HG02678 (cell line): Measurements from ENCODE around the gene CCDC73.

ENCODE experiments used
- ATAC-seq: cut with Tn5 transposase; IDR thresholded peaks from one replicate; pipeline ENCODE4 v1.9.1; 2021; ENCODE audit warnings: mild to moderate bottlenecking, moderate library complexity; ENCODE audit not compliant: unreplicated experiment

Gene CCDC73

GRCh38 chr11:32555091-32555490 lies 239.4 kb downstream of the CCDC73 start:
- ATAC-seq = no peak
